Sigmoid colon (tissue), 3 donors: Measurements from ENCODE around the gene SH3RF3.

ENCODE experiments used
- CTCF ChIP-seq, 4 experiments: fragments of 450-650 bp in 3 of 4; fragments of 200-600 bp in 1 of 4; IDR thresholded peaks; one replicate each; pipeline ENCODE4 v1.5.1; 2016 to 2019; ENCODE audit warnings: antibody characterized with exemption in 4 of 4, mild to moderate bottlenecking in 3 of 4, moderate library complexity in 2 of 4
- POLR2A ChIP-seq, 2 donors: fragments of 450-650 bp; IDR thresholded peaks; one replicate each; pipeline ENCODE4 v1.6.1; 2016; ENCODE audit warnings: antibody characterized with exemption in 2 of 2, mild to moderate bottlenecking in 2 of 2, moderate library complexity in 2 of 2

- no peak for TF ChIP-seq CTCF (IDR thresholded peaks at IDR 0.05)
- no peak for TF ChIP-seq POLR2A (IDR thresholded peaks at IDR 0.05)
Measured at GRCh38 chr2:109231996-109232705, 103.1 kb downstream of the SH3RF3 start.
